HG02678 (cell line): ENCODE results near the gene TSEN2.

Experiments
- ATAC-seq: cut with Tn5 transposase; IDR thresholded peaks from one replicate; pipeline ENCODE4 v1.9.1; 2021; ENCODE audit warnings: mild to moderate bottlenecking, moderate library complexity; ENCODE audit not compliant: unreplicated experiment

TSEN2 gene

GRCh38 chr3:12545473-12545791 lies 61.2 kb downstream of the TSEN2 start, which contains the start of gene MKRN2OS:
Gene MKRN2OS, minus strand, starts transcription at chr3:12545499. Its CDS starts 35 bp downstream, at chr3:12545464.
- ATAC-seq, result no peak

GRCh38 chr3:12549971-12550760 lies 65.9 kb downstream of the TSEN2 start:
- no peak for ATAC-seq

GRCh38 chr3:12553921-12554391 lies 69.7 kb downstream of the TSEN2 start:
- no peak for ATAC-seq

- ATAC-seq, result no peak
These were observed 72.0 kb downstream of the TSEN2 start for GRCh38 chr3:12556314-12556689.

- peak; percentile 84 for ATAC-seq
These were observed 72.6 kb downstream of the TSEN2 start, which contains the start of gene MKRN2 for GRCh38 chr3:12556690-12557472. Gene MKRN2, plus strand, starts transcription at chr3:12557087. Its CDS starts 64 bp downstream, at chr3:12557151.

GRCh38 chr3:12557473-12558100 lies 73.3 kb downstream of the TSEN2 start:
- no peak for ATAC-seq

GRCh38 chr3:12558706-12559105 lies 74.4 kb downstream of the TSEN2 start:
- ATAC-seq, result no peak

- ATAC-seq, result no peak
These were observed 75.2 kb downstream of the TSEN2 start for GRCh38 chr3:12559520-12559919.

- peak; percentile 45 for ATAC-seq
These were observed 76.4 kb downstream of the TSEN2 start for GRCh38 chr3:12560505-12561190.

GRCh38 chr3:12561397-12561796 lies 77.1 kb downstream of the TSEN2 start:
- ATAC-seq, result no peak

GRCh38 chr3:12562451-12562850 lies 78.2 kb downstream of the TSEN2 start:
- no peak for ATAC-seq

GRCh38 chr3:12566976-12567375 lies 82.7 kb downstream of the TSEN2 start:
- ATAC-seq, result no peak

- no peak for ATAC-seq
These were observed 84.5 kb downstream of the TSEN2 start for GRCh38 chr3:12568747-12569146.

- no peak for ATAC-seq
These were observed 85.6 kb downstream of the TSEN2 start for GRCh38 chr3:12569836-12570235.

GRCh38 chr3:12571986-12572385 lies 87.7 kb downstream of the TSEN2 start:
- ATAC-seq, result no peak

- ATAC-seq, result no peak
These were observed 89.9 kb downstream of the TSEN2 start for GRCh38 chr3:12574131-12574530.

- ATAC-seq, result no peak
These were observed 90.4 kb downstream of the TSEN2 start for GRCh38 chr3:12574661-12575060.

GRCh38 chr3:12577379-12577778 lies 93.1 kb downstream of the TSEN2 start:
- ATAC-seq, result no peak

GRCh38 chr3:12578742-12579141 lies 94.5 kb downstream of the TSEN2 start:
- no peak for ATAC-seq

- ATAC-seq, result no peak
These were observed 95.2 kb downstream of the TSEN2 start for GRCh38 chr3:12579456-12579855.

- no peak for ATAC-seq
These were observed 95.6 kb downstream of the TSEN2 start for GRCh38 chr3:12579905-12580304.
